Stimulated activated CD4-positive, alpha-beta T cell treated with anti-CD3 and anti-CD28 coated beads, Interleukin-1b, Interleukin-23, amount 100 ng/mL, for 48 hours (primary cell): ENCODE data around the gene OBP2B.
"Not testable (repeated sequence)": the region's sequence is repeated elsewhere in the genome, so short reads cannot be mapped to it uniquely, and the experiment has no call there.

Experiments
- DNase-seq: peaks from one replicate; pipeline ENCODE4 v3.0.0-alpha.2; 2020

Gene OBP2B

DNA sequence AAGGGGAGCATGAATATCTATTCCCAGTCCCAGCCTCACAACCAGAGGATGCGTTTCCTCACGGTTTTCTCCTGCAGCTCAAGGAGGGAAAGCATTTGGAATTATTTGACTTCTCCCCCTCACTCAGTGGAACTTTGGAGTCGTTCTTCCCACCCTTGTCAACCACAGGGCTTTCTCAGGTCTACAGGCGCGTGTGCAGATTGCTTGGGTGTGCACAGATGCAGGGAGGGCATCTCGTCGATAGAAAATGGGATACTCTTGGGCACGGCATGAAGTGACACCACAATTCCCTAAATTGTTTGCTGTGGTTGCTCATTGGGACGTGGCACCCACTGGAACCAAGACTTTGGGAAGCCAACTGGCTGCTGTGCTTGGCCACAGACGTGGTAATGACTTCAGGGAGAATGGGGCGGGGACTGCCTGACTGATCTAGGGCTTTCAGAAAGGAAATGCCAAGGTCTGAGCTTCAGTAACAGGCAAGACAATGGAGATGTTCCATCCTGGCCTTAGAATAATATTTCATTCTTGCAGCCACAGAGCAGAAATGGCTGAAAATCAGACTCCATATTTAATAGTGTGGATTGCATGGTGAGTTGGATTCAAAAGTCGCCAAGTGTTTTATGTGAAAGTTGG is 12.2 kb upstream of the OBP2B start:
- no peak for DNase-seq

DNA sequence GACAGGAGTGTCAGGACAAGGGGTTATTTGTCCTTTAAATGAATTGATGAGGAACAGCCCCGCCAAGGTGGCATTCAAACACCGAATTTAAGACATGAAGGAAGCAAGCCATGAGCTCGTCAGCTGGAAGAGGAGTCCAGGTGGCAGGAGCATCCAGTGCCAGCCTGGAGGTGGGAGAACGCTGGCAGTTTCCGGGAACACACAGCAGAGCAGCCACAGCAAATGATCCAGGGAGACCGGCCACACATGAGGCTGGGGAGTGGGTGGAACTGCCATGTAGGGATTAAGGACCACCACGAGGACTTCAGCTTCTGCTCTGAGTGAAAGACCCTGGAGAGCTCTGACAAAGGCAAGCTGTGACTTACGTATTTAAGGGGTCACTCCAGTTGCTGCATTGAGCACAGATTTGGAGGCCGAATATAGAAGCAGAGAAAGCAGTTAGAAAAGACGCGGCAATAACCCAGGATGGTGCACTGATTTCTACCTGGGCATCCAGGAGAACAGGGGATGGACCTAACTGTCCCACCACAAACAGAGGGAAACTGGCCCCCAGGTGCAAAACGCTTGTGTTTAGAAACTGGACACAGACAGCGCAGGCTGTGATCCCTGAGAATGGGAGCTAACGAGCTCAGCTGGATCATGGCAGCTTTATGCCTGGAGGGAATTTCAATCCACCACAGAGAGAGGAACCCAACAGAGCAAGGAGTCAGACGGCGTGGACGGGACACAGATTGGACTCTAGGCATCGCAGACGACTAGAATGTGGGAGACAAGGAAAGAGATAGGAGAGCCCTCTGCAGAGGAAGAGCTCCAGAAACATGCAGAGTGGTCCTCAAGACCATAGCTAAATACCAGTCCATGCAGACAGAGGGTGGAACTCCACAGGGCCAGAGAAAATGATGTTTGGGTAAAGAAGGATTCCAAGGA is 9.3 kb upstream of the OBP2B start:
- not testable (repeated sequence) for DNase-seq

DNA sequence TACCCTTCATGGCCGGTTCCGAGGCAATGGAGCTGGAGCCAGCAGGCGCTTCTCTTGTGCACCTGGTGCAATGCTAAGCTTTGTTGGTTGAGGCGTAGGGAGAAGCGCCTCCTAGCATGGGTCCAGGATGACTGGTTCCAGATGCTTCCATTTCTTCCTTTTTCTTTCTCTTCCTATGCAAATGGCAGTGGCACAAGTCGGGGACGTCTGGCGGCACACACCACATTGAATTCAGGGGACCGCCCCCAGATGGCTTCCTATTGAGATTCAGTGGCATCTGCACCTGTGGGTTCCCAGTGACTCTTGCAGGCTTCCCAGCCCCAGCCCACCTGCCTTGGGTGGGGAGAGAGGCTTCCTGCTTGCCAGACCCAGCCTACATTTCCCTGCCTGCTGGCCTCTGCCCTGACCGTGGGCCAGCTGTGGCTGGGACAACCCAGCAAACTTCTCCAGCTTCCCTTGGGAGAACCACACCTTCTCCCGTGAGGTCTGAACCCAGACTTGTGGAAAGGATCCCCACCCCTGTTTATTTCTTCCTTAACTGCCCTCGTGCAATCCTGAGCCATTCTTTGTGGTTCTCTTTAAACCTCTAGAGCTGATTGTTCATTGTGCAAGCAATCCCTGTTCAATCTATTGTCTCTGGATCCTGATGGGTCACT is 8.4 kb upstream of the OBP2B start:
- not testable (repeated sequence) for DNase-seq

DNA sequence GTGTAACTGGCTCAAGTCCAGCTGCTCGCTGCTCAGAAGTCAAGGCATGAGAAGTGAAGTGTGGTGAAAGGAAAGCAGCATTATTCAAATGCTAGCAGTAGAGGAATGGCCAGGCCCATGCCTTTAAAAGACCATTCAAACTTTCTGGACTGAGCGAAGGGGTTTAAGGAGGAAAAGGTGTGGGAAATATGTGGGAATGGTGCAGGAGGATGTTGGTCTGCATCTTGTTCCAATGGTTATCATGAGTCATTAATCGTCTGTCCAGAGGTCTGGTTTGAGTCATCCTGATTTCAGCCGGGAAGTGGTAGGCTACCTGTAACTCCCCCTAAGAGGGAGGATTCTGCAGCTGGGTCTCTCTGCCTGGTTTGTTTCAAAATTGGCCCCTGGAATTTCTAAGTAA is 5.2 kb upstream of the OBP2B start:
- DNase-seq = not testable (repeated sequence)

DNA sequence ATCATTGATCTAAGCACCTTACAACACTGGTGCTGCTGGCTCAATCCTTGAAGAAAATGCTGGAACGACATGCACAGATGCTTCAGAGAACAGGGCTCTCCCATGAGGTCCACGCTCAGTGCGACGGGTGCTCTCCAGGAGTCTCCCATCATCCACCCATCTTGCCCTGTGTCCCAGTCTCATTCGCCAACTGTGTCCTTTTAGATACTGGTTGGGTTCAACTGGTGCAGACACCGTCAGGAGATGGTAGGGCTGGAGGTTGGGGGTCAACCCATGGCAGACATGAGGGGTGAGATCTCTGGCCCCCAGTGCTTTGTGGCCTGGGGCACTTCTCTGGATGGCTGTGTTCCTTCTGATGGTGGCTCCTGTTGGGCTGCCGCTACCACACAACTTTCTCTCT is 1.6 kb upstream of the OBP2B start:
- no peak for DNase-seq

DNA sequence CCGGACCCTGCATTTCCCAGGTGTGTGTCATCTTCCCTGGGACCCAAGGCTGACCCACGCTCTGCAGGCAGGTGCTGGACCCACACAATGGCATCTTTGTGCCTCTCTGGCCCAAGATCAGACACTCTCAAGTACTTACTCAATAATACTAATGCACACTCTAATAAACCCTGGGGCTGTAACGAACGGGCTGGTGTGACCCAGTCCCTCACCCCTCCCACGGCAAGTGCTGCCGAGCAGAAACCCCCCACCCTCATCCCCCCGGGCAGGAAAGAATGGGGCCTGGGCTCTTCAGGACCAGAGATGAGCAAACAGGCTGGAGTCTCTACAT is 1.1 kb upstream of the OBP2B start:
- DNase-seq = no peak

DNA sequence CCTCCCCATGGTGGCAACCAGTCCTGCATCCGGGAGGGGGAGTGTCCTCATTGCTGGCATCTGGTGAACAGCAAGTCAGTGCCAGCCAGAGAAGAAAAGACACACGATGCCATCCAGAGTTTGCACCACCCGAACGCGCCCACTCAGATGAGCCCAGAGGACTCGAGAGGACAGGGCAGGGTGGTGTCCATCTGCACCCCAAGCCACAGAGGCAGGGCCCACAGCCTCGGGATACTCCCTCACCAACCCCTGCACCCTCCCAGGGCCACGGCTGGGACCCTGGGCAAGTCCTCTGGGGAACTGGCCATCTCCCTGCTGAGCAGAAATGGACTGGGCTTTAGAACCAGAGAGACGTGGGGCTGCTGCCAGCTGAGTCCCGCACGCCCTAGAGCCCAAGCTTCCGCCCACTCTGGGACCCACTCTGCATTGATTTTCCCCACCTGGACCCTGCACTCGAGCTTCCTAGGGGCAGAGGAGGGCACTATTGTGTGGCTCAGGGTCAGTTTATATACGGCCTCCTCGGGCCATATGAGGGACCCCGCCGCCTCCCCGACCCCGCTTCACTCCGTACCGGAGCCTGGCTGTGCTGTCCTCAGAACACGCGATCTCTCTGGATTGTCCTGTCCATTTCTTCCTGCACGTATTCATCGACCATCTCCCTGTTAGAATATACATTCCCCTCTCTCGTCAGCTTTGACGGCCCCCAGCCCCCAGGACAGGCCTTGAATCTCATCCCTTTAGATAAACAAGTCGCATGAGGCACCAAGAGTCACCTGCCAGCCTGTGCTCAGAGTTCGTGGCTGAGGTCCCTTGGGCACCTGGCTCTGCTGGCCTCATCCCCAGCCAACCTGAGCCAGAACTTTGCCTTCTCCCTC is 514 bp upstream of the OBP2B start:
- not testable (repeated sequence) for DNase-seq

DNA sequence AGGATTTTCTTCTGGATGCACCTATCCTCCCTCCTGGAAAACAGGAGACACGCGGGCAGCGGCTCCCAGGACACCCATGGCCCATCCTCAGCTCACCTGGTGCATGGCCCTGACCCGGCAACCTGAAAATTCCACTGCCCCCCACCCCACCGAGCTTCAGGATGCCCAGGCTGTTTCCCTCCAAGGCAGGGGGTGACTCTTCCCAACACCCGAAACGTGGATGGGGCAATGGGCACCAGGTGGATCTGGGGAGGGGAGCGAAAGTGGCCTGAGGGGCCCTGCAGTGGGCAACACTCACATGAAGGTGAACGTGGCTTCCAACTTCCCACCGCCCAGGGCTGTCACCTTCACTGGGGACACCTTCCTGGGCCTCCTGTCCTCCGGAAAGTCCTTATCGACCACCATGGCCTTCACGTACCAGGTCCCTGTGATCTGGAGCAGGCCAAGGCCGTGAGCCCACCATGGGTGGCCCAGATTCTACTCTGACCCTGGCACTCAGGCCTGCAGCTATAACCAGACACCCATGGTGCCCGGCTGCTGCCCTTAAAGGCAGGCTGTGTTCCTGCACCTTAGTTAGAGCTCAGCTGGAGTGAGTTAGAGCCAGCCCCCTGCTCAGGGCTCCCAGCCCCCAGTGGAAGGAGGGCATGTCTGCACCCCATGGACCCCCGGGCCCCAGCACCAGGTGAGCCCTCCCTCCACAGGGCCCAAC is 725 bp downstream of the OBP2B start:
- not testable (repeated sequence) for DNase-seq

DNA sequence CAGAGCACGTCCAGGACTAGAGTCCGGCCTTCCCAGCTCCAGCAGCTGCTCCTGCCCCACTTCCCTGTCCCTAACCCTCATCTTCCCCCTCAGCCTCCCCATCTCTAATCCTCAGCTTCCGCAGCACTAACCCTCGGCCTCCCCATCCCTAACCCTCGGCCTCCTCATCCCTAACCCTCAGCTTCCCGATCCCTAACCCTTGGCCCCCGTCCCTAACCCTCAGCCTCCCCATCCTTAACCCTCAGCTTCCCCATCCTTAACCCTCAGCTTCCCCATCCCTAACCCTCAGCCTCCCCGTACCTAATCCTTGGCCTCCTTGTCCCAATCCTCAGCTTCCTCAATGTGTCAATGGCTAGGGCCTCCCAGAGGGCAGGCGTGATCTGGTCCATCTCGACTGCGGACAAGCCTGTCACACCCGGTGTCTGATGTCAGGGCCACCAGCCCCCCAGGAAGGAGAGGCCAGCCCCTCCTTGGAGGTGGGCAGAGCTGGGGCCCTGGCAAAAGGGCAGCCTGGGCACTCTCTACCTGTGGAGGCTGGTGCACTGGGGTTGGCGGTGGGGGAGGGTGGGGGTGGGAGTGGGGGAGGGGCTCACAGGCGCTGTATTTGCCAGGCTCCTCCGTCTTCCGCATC is 1.4 kb downstream of the OBP2B start:
- no peak for DNase-seq

DNA sequence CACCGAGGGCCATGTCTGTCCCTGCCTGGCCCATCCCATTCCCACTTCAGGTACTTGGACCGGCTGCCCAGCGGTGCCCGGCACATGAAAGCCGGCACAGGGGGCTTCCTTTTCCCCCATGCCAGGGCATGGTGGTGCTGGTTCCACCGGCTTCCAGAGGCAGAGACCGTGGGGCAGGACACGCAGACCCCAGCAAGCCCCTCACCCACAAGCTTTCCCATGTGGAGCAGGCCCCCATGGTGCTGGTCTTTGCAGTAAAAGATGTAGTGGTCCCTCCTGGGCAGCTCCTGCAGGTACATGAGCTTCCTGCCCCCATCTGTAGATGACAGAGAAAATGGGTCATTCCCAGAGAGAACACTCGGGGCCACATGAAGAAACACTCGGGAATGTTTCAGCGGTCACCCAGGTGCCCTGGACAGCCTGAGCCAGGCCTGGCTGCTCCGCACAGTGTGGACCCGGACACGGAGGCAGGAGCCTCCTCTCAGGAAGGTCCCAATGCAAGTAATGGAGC is 2.0 kb downstream of the OBP2B start:
- DNase-seq = no peak

DNA sequence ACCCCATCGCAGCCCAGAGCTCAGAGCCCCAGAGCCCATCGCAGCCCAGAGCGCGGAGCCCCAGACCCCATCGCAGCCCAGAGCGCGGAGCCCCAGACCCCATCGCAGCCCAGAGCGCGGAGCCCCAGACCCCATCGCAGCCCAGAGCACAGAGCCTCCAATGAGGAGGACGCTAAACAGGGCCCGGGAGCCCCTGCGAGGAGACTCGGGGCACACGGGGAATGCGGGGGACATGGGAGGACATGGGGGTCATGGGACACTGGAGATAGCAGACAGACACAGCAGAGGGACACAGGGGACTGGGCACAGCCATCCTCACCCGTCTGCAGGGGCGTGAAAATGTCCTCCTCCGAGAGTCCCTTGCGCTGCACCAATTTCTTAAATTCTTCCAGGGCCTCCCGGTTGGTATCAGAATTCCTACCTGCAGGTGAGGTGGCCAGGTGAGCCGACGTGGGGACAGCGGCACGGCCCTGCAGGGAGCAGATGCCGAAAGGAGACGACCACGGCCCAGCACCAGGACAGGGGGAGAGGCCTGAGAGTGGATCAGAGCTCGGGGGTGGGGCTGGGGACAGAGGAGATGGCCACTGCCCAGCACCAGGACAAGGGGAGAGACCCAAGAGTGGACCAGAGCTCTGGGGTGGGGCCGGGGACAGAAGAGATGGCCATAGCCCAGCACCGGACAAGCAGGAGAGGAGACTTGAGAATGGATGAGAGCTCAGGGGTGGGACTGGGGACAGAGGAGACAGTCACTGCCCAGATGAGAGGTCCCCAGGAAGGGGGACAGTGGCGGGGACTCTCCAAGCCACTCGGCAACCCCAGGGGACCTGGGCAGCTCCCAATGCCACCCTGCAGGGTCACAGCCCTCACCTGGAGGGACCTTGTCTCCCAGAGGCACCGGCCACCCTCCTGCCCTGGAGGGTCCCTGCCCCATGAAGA is 2.8 kb downstream of the OBP2B start:
- DNase-seq = no peak

DNA sequence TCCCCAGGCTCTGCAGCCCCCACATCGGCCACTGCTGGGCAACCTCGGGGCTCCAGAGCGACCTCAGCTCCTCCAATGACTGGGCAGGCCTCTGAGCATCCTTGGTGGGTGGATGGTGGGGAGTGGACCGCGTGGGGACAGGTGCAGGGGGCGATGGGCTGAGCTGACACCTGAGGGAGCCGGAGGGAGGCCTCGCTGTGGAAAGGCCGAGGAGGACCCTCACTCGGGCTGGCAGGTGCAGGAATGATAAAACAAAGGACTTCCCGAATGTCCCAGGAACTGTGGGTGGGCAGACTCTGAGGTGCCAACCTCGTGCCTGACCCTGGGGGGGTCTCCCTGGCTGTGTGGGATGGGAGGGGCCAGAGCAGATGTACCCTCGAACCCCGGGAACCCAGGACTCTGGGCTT is 3.6 kb downstream of the OBP2B start:
- DNase-seq = not testable (repeated sequence)

DNA sequence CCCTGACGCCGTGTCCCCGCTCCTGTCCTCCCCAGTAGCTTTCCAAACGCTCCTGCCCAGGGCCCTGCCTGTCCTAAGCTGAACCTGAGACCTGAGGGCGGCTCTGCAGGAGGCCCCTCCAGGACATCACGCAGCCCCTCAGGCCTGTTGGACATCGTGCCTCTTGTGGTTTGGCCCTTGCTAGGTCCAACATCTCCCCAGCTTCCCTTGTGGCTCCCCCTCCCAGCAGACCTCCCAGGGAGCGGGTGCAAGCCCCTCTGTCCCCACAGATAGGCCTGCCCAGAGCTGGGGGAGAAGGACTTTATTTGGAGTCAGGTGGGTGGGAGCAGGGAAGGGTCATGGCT is 4.1 kb downstream of the OBP2B start:
- DNase-seq = no peak

DNA sequence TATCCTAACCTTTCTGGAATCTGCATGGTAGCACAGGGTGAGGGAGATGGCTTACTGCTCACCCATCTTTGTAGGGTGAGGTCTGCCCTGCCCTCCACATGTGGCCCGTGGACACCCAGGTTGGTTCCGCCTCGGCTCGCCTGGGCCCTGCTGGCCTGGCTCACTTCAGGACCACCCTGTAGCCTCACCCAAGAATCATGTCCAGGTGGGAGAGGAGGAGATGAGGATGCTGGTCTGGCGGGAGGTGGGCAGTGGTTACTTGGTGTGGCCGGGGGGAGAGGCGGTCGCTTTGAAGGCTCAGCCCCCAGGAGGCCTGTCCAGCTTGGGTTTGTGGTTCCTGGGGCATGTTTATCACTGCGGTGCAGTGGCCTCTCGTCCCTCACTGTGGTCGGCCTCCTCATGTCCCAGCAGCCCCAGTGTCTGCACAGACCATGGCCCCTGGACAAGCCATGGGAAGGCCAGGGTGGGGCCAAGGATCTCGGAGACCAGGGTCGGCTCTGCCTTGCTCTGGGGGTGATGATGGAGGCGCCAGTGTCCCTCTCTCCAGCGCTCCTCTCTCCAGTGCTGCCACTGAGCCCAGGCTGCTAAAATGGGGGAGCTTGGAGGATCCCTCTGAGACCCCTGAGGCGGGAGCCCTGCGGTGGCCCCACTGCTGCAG is 4.6 kb downstream of the OBP2B start:
- DNase-seq = no peak

DNA sequence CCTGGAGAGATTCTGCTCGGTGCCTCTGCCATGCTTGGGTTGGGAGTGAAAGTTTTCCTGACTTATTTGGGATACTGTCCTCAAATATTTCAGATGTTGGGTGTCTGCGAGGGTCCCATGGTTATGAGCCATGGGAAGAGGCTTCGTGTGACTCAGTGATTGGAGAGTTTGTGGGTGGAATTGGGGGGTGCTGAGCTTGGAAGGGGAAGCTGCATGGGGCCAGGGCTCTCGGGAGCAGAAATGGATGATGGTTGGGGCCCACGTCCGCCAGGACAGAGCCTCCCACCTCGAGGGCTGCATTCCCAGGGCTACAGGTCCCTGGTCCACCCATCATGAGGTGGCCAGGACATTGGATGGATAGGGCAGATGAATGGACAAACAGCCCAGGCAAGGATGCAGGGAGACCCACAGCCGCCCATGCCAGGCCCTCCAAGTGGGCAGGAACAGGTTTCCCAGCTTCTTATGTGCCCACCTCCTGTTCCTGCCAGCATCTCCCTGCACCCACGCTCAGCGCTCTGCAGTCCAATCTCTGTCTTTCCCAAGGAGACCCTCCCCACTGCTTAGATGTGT is 5.5 kb downstream of the OBP2B start:
- no peak for DNase-seq

DNA sequence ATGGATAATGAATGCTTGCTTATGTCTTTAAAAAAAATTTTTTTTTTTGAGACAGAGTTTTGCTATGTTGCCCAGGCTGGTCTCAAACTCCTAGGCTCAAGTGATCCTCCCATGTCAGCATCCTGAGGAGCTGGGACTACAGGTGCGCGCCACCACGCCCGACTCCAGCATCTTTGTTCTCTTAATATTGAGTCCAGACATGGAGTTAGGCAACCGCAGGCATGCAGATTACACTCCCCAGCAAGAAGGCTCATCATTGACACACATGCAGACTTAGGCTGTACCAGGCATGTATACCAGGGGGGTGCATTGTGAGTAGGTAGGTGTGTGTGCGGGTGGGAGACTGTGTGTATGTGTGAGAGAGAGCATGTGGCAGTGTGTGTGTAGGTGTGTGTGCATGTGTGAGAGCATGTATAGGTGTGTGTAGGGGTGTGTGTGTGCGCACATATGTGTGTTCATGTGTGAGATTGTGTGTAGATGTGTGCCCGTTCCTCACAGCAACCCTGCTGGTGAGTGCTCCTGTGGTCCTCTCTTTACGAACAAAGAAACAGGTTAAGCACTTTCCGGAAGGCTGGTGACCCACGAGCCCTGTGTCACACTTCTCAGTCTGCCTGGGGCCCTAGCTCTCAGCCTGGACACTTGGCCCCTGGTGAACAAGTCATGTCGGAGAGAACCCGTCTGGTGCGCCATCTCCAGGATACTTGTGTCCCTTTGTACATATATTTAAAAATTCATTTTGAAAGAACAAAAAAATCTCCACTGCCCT is 6.2 kb downstream of the OBP2B start:
- DNase-seq = no peak

DNA sequence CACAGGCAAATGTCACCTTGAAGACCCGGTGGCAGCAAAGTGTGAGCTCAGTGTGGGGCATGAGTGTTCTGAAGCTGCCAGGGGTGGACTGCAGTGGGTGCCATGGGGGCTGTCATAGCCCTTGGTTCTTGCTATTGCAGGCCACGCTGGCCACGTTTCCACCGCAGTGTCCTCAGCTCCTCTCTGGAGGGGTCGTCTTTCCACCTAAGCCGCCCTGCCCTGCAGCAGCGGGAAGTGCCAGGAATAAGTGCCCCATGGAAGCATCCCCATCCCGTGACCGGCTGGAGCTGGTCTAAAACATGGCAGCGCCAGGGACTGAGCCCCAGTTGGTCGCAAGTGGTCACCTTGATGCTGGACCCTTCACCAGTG is 6.9 kb downstream of the OBP2B start:
- no peak for DNase-seq

DNA sequence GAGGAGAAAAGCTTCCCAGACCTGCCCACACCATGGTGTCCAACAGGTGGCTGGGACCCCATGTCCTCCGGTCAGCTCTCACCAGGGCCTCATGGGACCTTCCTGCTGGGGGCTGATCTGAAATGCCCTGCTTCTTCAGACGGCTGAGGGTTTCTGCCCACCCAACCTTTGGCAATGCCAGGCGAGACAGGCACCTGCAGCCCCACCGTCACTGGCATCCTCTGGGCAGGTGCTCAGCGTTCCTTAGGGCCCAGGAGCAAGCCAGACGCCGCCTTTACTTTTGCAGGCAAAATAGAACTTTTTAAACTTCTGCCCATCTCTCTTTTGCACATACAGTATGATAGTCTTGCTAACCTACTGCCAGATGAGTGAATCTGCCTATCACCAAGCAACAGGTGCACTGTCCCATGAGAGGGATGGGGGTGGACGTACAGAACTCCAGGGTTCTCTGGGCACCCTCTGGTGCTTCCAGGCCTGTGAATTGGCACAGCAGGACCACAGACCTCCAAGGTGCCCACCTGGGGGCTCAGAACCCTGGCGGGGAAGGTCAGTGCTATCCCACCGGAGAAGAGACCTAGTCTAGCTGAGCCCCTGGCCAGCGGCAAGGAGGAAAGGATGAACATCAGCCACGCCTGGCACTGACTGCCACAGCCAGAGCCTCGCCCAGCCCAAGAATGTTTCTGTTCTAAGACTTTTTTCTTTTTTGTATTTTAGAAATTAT is 7.5 kb downstream of the OBP2B start:
- DNase-seq = no peak
